SK-N-SH (cell line): Measurements from ENCODE around the gene UPP2. TPM values are rescaled to one million over a fixed set of nuclear protein-coding genes. Genes with fewer than 3 reads are reported as not detected.

Experiments used
- CTCF ChIA-PET: fragments of 300-600, 350-600 bp; formaldehyde crosslinking; extraction: SDS; loops from one replicate; lab custom pipeline; 2021; lab: Yijun Ruan, JAX
- POLR2A ChIA-PET: fragments of 350-600 bp; sonication (Branson Sonifier 250); formaldehyde crosslinking; extraction: SDS; loops from one replicate; lab custom pipeline; 2020; ENCODE audit warnings: antibody characterized with exemption, inconsistent platforms; lab: Yijun Ruan, JAX
- DNase-seq: peaks from one replicate; pipeline ENCODE4 v3.0.0; 2012
- H2AFZ ChIP-seq: fragments of 200-600 bp; sonication (generic); 2 replicates; pipeline ENCODE4 v1.8.1; 2016; ENCODE audit warnings: antibody characterized with exemption, mild to moderate bottlenecking, low read depth
- H3F3A ChIP-seq: fragments of 200-600 bp; sonication (generic); replicated peaks from 2 replicates; pipeline ENCODE3; 2016; ENCODE audit warnings: antibody characterized with exemption, mild to moderate bottlenecking; ENCODE audit not compliant: insufficient read depth
- H3K27ac ChIP-seq, 2 experiments: fragments of 200-500 bp in 1 of 2; fragments of 200-600 bp in 1 of 2; sonication (Bioruptor generic) in 1 of 2; sonication (generic), shearing (Covaris generic) in 1 of 2; 2 replicates each; pipeline versions ENCODE4 v1.5.1 to v1.6.1; 2014 to 2016; ENCODE audit warnings: low read depth in 2 of 2, inconsistent platforms in 1 of 2, low read length in 1 of 2, mild to moderate bottlenecking in 1 of 2, mixed read lengths in 1 of 2
- H3K27me3 ChIP-seq: fragments of 200-600 bp; sonication (generic), shearing (Covaris generic); 2 replicates; pipeline ENCODE4 v1.6.1; 2016; ENCODE audit warnings: mixed run types; ENCODE audit not compliant: insufficient read depth
- H3K36me3 ChIP-seq, 2 experiments: fragments of 200-500 bp in 1 of 2; fragments of 200-600 bp in 1 of 2; sonication (Bioruptor generic) in 1 of 2; sonication (generic) in 1 of 2; replicated peaks in 1 of 2; 2 replicates each; pipeline versions ENCODE3 to v1.5.1; 2014 to 2016; ENCODE audit warnings: low read length in 1 of 2, mild to moderate bottlenecking in 1 of 2; ENCODE audit not compliant: insufficient read depth in 2 of 2, control insufficient read depth in 1 of 2
- H3K4me1 ChIP-seq, 2 experiments: fragments of 200-500 bp in 1 of 2; fragments of 200-600 bp in 1 of 2; sonication (Bioruptor generic) in 1 of 2; sonication (generic), shearing (Covaris generic) in 1 of 2; 2 replicates each; pipeline versions ENCODE4 v1.5.1 to v1.6.1; 2014 to 2016; ENCODE audit warnings: low read depth in 1 of 2, low read length in 1 of 2, mixed run types in 1 of 2; ENCODE audit not compliant: insufficient read depth in 2 of 2, control insufficient read depth in 1 of 2
- H3K4me2 ChIP-seq: fragments of 200-600 bp; sonication (generic), shearing (Covaris generic); 2 replicates; pipeline ENCODE4 v1.6.1; 2017; ENCODE audit warnings: mixed run types
- H3K4me3 ChIP-seq, 2 experiments: fragments of 200-500 bp in 1 of 2; fragments of 200-600 bp in 1 of 2; sonication (Bioruptor generic) in 1 of 2; sonication (generic), shearing (Covaris generic) in 1 of 2; 2 replicates each; pipeline versions ENCODE4 v1.5.1 to v1.8.1; 2014 to 2016; ENCODE audit warnings: low read depth in 2 of 2, inconsistent platforms in 1 of 2, low read length in 1 of 2, mild to moderate bottlenecking in 1 of 2, mixed read lengths in 1 of 2, moderate library complexity in 1 of 2
- H3K79me2 ChIP-seq: fragments of 200-600 bp; sonication (generic); 2 replicates; pipeline ENCODE4 v1.8.1; 2017; ENCODE audit warnings: mild to moderate bottlenecking; ENCODE audit not compliant: insufficient read depth
- H3K9ac ChIP-seq: fragments of 200-600 bp; sonication (generic); 2 replicates; pipeline ENCODE4 v1.6.1; 2017; ENCODE audit warnings: mixed run types
- H3K9me2 ChIP-seq: fragments of 200-600 bp; sonication (generic); 2 replicates; pipeline ENCODE4 v1.6.1; 2017; ENCODE audit warnings: mixed run types
- H3K9me3 ChIP-seq: fragments of 200-600 bp; sonication (generic); 2 replicates; pipeline ENCODE4 v1.6.1; 2017; ENCODE audit warnings: mixed run types, mild to moderate bottlenecking, moderate library complexity
- H4K20me1 ChIP-seq: fragments of 200-600 bp; sonication (generic); 2 replicates; pipeline ENCODE4 v1.6.1; 2017; ENCODE audit warnings: mild to moderate bottlenecking, mixed run types; ENCODE audit not compliant: insufficient read depth
- EP300 ChIP-seq, 2 experiments: IDR thresholded peaks; 2 replicates each; pipeline versions ENCODE4 v1.4.0 to v1.6.1; 2012; ENCODE audit warnings: borderline replicate concordance in 1 of 2, low read depth in 1 of 2, low read length in 1 of 2
- FOSL2 ChIP-seq: IDR thresholded peaks from 2 replicates; pipeline ENCODE4 v1.4.0; 2012; ENCODE audit warnings: low read depth, mild to moderate bottlenecking, moderate library complexity, borderline replicate concordance
- FOXJ3 ChIP-seq: sonication (generic); formaldehyde crosslinking; IDR thresholded peaks from 2 replicates; pipeline ENCODE4 v1.5.1; 2020; ENCODE audit warnings: mild to moderate bottlenecking, missing genetic modification reagents
- FOXM1 ChIP-seq: IDR thresholded peaks from 2 replicates; pipeline ENCODE4 v1.4.0; 2012; ENCODE audit warnings: low read depth, mild to moderate bottlenecking
- JUND ChIP-seq: IDR thresholded peaks from 2 replicates; pipeline ENCODE4 v1.4.0; 2012
- MAX ChIP-seq: IDR thresholded peaks from 2 replicates; pipeline ENCODE4 v1.4.0; 2012; ENCODE audit warnings: low read depth
- MEF2A ChIP-seq: IDR thresholded peaks from 2 replicates; pipeline ENCODE4 v1.4.0; 2012; ENCODE audit warnings: low read depth, borderline replicate concordance
- NRF1 ChIP-seq: IDR thresholded peaks from 2 replicates; pipeline ENCODE4 v1.6.1; 2012; ENCODE audit warnings: low read depth, mild to moderate bottlenecking, low read length
- PBX3 ChIP-seq: IDR thresholded peaks from 2 replicates; pipeline ENCODE4; 2012
- POLR2AphosphoS5 ChIP-seq: IDR thresholded peaks from 2 replicates; pipeline ENCODE4 v1.6.1; 2012; ENCODE audit warnings: low read depth, low read length
- RAD21 ChIP-seq: IDR thresholded peaks from 2 replicates; pipeline ENCODE4 v1.6.1; 2012; ENCODE audit warnings: mild to moderate bottlenecking, low read length
- RFX5 ChIP-seq: IDR thresholded peaks from 2 replicates; pipeline ENCODE4 v1.6.1; 2012; ENCODE audit warnings: mild to moderate bottlenecking, improper control_type of control experiment, low read length
- SIN3A ChIP-seq: IDR thresholded peaks from 2 replicates; pipeline ENCODE4 v1.6.1; 2012; ENCODE audit warnings: low read depth, mild to moderate bottlenecking, low read length, moderate library complexity, borderline replicate concordance
- SMC3 ChIP-seq: IDR thresholded peaks from 2 replicates; pipeline ENCODE4 v1.6.1; 2012; ENCODE audit warnings: low read depth, low read length, improper control_type of control experiment
- TCF12 ChIP-seq: IDR thresholded peaks from 2 replicates; pipeline ENCODE4 v1.4.0; 2012
- TEAD4 ChIP-seq: IDR thresholded peaks from 2 replicates; pipeline ENCODE4 v1.4.0; 2012; ENCODE audit warnings: mild to moderate bottlenecking, borderline replicate concordance; ENCODE audit not compliant: insufficient read depth
- USF1 ChIP-seq: IDR thresholded peaks from 2 replicates; pipeline ENCODE4 v1.4.0; 2012; ENCODE audit warnings: low read depth, borderline replicate concordance
- USF2 ChIP-seq: fragments of 150-350 bp; IDR thresholded peaks from 2 replicates; pipeline ENCODE4 v1.6.1; 2017; ENCODE audit warnings: antibody characterized with exemption, low read length, low read depth, borderline replicate concordance
- YY1 ChIP-seq: IDR thresholded peaks from 2 replicates; pipeline ENCODE4 v1.4.0; 2012; ENCODE audit warnings: low read depth, mild to moderate bottlenecking
- ZBTB33 ChIP-seq: IDR thresholded peaks from 2 replicates; pipeline ENCODE4 v1.4.0; 2012; ENCODE audit warnings: low read depth, borderline replicate concordance
- WGBS: methylation state at CpG from one replicate; pipeline ENCODE4 v1.1.6; 2017; ENCODE audit warnings: low lambda C conversion rate; 5-methylcytosine and 5-hydroxymethylcytosine counted together
- polyA plus RNA-seq, 3 experiments: library from polyadenylated mRNA; depleted of rRNA; stranded (reverse); fragments of >200 nt; gene quantifications; 2 replicates each; pipeline ENCODE4 v1.2.3, GENCODE V29; 2012

Gene UPP2
- polyA plus RNA-seq, 1 of the 3 experiments (the other 2 are of a cell fraction), result not detected

GRCh38 chr2:158052761-158053160 is 48.9 kb upstream of the UPP2 start:
- Histone ChIP-seq H3K9me2 (no peaks in the 10 kb centered on the region), H3K79me2 (no peaks in the 10 kb centered on the region), H3K27me3 (no peaks in the 10 kb centered on the region), H3K4me1 (no peaks in the 10 kb centered on the region), H3F3A (no peaks in the 10 kb centered on the region), H3K9ac (no peak overlapping the region), H3K27ac (no peak overlapping the region), H3K36me3 (no peaks in the 10 kb centered on the region), H3K9me3 (no peaks in the 10 kb centered on the region), H4K20me1 (no peaks in the 10 kb centered on the region), H3K4me3 (no peak overlapping the region), H3K4me2 (no peak overlapping the region), H2AFZ (no peak overlapping the region)
- 62% methylated on average over 2 of the region's 2 CpGs for WGBS
- ChIA-PET CTCF (no interaction called here), POLR2A (no interaction called here)
- no peak for DNase-seq
- TF ChIP-seq TCF12 (no peak), FOXM1 (no peak), MAX (no peak), YY1 (no peak), NRF1 (no peak), SIN3A (no peak), USF1 (no peak), RAD21 (no peak), TEAD4 (no peak), JUND (no peak), EP300 (IDR thresholded peaks at IDR 0.05; ENCODE audit: borderline replicate concordance in 1 of 2, low read depth in 1 of 2, low read length in 1 of 2) (no peak), FOSL2 (no peak), FOXJ3 (CRISPR knock-in tag) (no peak), MEF2A (no peak), POLR2AphosphoS5 (no peak), PBX3 (no peak), RFX5 (no peak), ZBTB33 (no peak), USF2 (no peak), SMC3 (no peak)
